HG03342 (cell line): ENCODE results near the gene PRKAR1A.

Source experiments
- ATAC-seq: cut with Tn5 transposase; IDR thresholded peaks from one replicate; pipeline ENCODE4 v1.9.1; 2021; ENCODE audit warnings: mild to moderate bottlenecking, moderate library complexity; ENCODE audit not compliant: unreplicated experiment

The PRKAR1A gene

GRCh38 chr17:68541816-68542215 is 29.6 kb downstream of the PRKAR1A start:
- ATAC-seq, result no peak

- ATAC-seq, result no peak
Measured at GRCh38 chr17:68542698-68543463, 30.7 kb downstream of the PRKAR1A start.

GRCh38 chr17:68544111-68544915 is 32.1 kb downstream of the PRKAR1A start:
- no peak for ATAC-seq

GRCh38 chr17:68556551-68556950 is 44.3 kb downstream of the PRKAR1A start:
- ATAC-seq, result no peak

- no peak for ATAC-seq
Measured at GRCh38 chr17:68559316-68559715, 47.1 kb downstream of the PRKAR1A start.

GRCh38 chr17:68560966-68561720 is 48.9 kb downstream of the PRKAR1A start:
- no peak for ATAC-seq

GRCh38 chr17:68562736-68563135 is 50.5 kb downstream of the PRKAR1A start:
- ATAC-seq, result no peak

- no peak for ATAC-seq
Measured at GRCh38 chr17:68564415-68565111, 52.3 kb downstream of the PRKAR1A start.

GRCh38 chr17:68565661-68566441 is 53.6 kb downstream of the PRKAR1A start:
- ATAC-seq, result no peak

- no peak for ATAC-seq
Measured at GRCh38 chr17:68566442-68566738, 54.2 kb downstream of the PRKAR1A start.

- ATAC-seq, result no peak
Measured at GRCh38 chr17:68567035-68567434, 54.8 kb downstream of the PRKAR1A start.

- ATAC-seq, result no peak
Measured at GRCh38 chr17:68567581-68567980, 55.4 kb downstream of the PRKAR1A start.

- no peak for ATAC-seq
Measured at GRCh38 chr17:68568581-68568980, 56.4 kb downstream of the PRKAR1A start.

GRCh38 chr17:68569346-68569745 is 57.1 kb downstream of the PRKAR1A start:
- no peak for ATAC-seq

GRCh38 chr17:68570526-68570925 is 58.3 kb downstream of the PRKAR1A start:
- no peak for ATAC-seq

GRCh38 chr17:68572138-68572842 is 60.1 kb downstream of the PRKAR1A start:
- ATAC-seq, result no peak

GRCh38 chr17:68573338-68573737 is 61.1 kb downstream of the PRKAR1A start:
- no peak for ATAC-seq

GRCh38 chr17:68576137-68576536 is 63.9 kb downstream of the PRKAR1A start:
- ATAC-seq, result no peak

GRCh38 chr17:68576811-68577496 is 64.7 kb downstream of the PRKAR1A start:
- no peak for ATAC-seq
